ENCODE results near the gene HTR2B.

The HTR2B gene

DNA sequence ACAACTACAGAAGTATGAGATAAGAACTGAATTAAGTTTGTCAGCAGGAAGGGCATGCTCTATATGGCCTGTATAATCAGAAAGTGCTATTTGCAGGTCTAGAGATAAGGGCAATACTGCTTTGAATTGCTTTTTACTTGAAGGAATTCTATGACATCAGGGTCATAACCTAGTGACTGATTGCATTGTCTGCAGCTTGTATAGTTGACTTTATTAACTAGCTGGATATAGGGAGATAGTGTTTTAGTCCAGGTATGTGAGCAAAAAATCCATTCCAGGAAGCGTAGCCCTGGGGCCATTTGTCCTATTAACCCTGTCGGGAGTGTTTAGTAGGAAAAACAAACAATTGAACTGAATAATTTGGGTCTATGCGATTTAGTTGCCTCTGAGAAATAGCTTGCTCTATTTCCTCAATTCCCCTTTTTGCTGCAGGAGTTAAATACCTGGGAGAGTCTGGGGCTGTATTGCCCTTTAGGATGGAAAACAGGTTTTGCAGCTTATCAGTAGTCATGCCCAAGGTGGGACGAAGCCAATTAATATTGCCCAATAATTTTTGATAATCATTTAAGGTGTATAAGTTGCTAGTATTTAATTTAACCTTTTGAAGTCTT, 30.0 kb downstream of the HTR2B start:
- TF ChIP-seq FOXP2 (optimal IDR thresholded peaks at IDR 0.05; ENCODE audit: borderline replicate concordance, extremely low read depth, extremely low read length, insufficient read depth) (no peak), TAF1 (IDR thresholded peaks at IDR 0.05; ENCODE audit: borderline replicate concordance, insufficient read depth, low read length) (no peak), SIN3A (IDR thresholded peaks at IDR 0.05; ENCODE audit: borderline replicate concordance, insufficient read depth, low read length) (no peak), POLR2AphosphoS5 (IDR thresholded peaks at IDR 0.05; ENCODE audit: low read depth, low read length) (no peak)
- TF ChIP-seq, protein P1, sequence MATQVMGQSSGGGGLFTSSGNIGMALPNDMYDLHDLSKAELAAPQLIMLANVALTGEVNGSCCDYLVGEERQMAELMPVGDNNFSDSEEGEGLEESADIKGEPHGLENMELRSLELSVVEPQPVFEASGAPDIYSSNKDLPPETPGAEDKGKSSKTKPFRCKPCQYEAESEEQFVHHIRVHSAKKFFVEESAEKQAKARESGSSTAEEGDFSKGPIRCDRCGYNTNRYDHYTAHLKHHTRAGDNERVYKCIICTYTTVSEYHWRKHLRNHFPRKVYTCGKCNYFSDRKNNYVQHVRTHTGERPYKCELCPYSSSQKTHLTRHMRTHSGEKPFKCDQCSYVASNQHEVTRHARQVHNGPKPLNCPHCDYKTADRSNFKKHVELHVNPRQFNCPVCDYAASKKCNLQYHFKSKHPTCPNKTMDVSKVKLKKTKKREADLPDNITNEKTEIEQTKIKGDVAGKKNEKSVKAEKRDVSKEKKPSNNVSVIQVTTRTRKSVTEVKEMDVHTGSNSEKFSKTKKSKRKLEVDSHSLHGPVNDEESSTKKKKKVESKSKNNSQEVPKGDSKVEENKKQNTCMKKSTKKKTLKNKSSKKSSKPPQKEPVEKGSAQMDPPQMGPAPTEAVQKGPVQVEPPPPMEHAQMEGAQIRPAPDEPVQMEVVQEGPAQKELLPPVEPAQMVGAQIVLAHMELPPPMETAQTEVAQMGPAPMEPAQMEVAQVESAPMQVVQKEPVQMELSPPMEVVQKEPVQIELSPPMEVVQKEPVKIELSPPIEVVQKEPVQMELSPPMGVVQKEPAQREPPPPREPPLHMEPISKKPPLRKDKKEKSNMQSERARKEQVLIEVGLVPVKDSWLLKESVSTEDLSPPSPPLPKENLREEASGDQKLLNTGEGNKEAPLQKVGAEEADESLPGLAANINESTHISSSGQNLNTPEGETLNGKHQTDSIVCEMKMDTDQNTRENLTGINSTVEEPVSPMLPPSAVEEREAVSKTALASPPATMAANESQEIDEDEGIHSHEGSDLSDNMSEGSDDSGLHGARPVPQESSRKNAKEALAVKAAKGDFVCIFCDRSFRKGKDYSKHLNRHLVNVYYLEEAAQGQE (IDR thresholded peaks at IDR 0.05; ENCODE audit: insufficient read depth in 1 of 2, low read depth in 2 of 2, low read length in 2 of 2), result no peak

DNA sequence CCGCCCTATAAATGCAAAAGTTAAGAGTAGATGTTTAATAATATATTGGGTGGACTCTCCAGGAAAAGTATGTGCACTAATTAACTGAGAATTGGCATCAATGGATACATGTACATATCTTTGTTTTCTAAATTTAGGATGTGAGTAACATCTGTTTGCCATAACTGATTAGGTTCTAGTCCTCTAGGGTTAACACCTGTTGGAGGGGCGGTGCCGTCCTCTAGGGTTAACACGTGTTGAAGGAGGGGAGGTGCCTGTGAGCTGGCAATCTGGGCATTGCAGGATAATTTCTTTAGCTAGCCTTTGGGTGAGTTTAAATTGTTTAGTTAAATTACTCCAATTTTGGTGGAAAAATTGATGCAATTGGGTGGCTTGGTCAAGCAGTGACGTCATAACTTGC, 30.9 kb downstream of the HTR2B start:
- TF ChIP-seq TAF1 (IDR thresholded peaks at IDR 0.05; ENCODE audit: borderline replicate concordance, insufficient read depth, low read length), result no peak

DNA sequence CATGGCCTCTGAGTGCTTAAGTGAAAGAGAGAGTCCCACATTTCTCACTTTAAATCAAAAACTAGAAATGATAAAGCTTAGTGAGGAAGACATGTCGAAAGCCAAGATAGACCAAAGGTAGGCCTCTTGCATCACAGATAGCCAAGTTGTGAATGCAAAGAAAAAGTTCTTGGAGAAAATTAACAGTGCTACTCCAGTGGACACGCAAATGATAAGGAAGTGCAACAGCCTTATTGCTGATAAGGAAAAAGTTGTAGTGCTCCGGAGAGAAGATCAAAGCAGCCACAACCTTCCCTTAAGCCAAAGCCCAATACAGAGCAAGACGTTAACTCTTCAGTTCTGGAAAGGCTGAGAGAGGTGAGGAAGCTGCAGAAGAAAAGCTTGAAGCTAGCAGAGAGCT, 36.1 kb downstream of the HTR2B start:
- no peak for TF ChIP-seq FOXP2 (optimal IDR thresholded peaks at IDR 0.05; ENCODE audit: borderline replicate concordance, extremely low read depth, extremely low read length, insufficient read depth)
- TF ChIP-seq, protein P1 (IDR thresholded peaks at IDR 0.05; ENCODE audit: insufficient read depth in 1 of 2, low read depth in 2 of 2, low read length in 2 of 2), result no peak
- TF ChIP-seq TAF1 (IDR thresholded peaks at IDR 0.05; ENCODE audit: borderline replicate concordance, insufficient read depth, low read length), result no peak
- no peak for TF ChIP-seq POLR2AphosphoS5 (IDR thresholded peaks at IDR 0.05; ENCODE audit: low read depth, low read length)
- no peak for TF ChIP-seq SIN3A (IDR thresholded peaks at IDR 0.05; ENCODE audit: borderline replicate concordance, insufficient read depth, low read length)

DNA sequence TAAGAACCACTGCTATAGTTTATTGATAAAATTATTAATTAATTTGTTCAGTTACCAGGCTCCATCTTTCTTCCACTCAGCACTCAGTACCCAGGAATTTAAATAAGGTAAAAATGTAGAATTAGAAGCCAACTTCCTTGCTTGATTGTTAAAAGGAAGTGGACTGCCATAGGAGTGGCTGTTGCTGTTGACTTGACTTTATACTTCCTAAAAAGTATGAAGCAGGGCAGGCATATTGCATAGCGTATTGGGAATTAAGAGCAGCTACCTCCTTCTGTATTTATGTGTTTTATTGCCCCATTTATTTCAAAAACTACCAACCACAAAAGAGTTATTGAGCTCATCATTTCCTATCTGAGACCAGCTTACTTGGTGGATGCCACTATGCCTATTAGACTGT, 40.3 kb downstream of the HTR2B start:
- TF ChIP-seq FOXP2 (optimal IDR thresholded peaks at IDR 0.05; ENCODE audit: borderline replicate concordance, extremely low read depth, extremely low read length, insufficient read depth) (no peak), POLR2AphosphoS5 (IDR thresholded peaks at IDR 0.05; ENCODE audit: low read depth, low read length) (no peak), SIN3A (IDR thresholded peaks at IDR 0.05; ENCODE audit: borderline replicate concordance, insufficient read depth, low read length) (no peak), TAF1 (IDR thresholded peaks at IDR 0.05; ENCODE audit: borderline replicate concordance, insufficient read depth, low read length) (no peak)
- TF ChIP-seq, protein P1 (IDR thresholded peaks at IDR 0.05; ENCODE audit: insufficient read depth in 1 of 2, low read depth in 2 of 2, low read length in 2 of 2), result no peak

DNA sequence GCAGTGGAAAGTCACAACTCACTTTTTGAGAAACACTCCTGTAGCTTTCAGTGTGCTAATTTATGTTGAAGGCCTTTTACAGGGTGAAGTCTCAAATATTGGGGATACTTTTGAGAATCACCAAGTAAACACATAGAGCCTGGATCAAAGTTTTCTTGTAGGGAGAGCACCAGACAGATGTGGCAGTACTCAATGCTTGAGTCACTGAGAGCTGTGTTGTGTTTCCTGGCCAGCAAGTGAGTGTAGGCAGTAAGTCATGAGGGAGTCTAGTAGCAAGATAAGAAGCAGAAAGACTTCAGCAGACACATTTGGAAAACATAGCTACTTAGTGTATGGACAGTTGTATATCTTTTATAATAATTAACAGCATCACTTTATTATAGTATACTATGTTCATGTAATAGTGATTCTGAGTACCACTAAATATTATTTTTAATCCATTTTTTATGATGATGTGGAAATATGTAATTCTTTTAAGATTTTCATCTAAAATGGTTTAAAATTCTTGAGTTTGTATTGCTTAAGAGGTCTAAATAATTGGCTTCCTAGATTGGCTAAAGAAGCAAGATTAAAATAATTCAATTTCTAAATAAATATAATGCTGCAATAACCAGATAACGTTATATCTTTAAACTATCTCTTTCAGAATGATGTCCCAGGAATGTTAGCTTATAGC, 55.3 kb downstream of the HTR2B start:
- TF ChIP-seq FOXP2 (optimal IDR thresholded peaks at IDR 0.05; ENCODE audit: borderline replicate concordance, extremely low read depth, extremely low read length, insufficient read depth) (no peak), POLR2AphosphoS5 (IDR thresholded peaks at IDR 0.05; ENCODE audit: low read depth, low read length) (no peak), SIN3A (IDR thresholded peaks at IDR 0.05; ENCODE audit: borderline replicate concordance, insufficient read depth, low read length) (no peak), TAF1 (IDR thresholded peaks at IDR 0.05; ENCODE audit: borderline replicate concordance, insufficient read depth, low read length) (no peak)
- TF ChIP-seq, protein P1 (IDR thresholded peaks at IDR 0.05; ENCODE audit: insufficient read depth in 1 of 2, low read depth in 2 of 2, low read length in 2 of 2), result no peak

Data from PFSK-1 (cell line).